Stimulated activated CD8-positive, alpha-beta memory T cell treated with anti-CD3 and anti-CD28 coated beads, Interleukin-2, amount 100 ng/mL, for 1 hour (primary cell): ENCODE results near the gene NUP107.
"Not testable (repeated sequence)": the region's sequence is repeated elsewhere in the genome, so short reads cannot be mapped to it uniquely, and the experiment has no call there.

Source experiments
- DNase-seq, 2 donors: peaks; one replicate each; pipeline ENCODE4 v3.0.0-alpha.2; 2020; ENCODE audit warnings: low read depth in 2 of 2

Gene NUP107

DNA sequence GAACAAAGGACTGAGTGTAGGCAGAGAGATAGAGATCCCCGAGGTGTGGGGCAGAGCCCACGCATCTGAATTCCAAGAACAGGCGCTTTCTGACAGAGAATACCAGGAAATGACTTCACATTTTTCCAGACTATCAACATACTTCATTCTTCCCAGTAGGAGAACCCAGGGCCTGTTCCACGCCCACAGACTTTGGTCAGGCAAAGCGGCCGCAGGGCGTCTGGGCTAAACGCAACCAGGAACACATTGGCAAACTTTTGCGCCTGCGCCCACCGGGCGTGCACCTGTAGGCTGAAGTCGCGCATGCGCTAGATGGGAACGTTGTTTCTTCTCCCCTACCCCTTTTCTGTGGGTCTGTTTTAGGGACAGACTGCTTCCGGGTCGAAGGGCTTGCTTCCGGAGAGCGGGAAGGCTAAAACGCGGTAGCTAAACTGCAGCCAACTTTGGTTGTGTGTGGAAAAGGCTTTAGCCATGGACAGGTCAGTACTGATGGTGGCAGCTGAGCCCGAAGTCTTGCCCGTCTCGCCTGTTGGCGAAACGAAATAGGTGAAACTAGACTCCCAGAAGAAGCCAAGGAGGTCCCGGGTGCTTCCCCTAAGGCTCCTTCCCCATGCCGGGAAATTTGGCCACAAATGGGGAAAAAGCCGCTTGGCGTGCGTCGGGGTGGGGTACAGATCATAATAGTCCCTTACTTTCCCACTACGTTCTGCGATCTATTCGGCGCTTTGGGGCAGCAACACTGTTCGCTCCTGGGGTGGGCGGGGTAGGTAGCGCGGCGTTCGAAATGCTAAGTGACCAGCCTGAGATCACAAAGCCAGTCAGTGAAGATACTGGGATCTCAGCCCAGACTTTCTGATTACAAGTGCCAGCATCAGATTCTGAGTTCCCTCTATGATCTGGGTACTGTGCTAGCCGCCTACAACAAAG lies at the start of gene NUP107:
Gene NUP107, plus strand, starts transcription at position 384 of the 927 bp plus-strand sequence. Its CDS starts 88 bp downstream, at position 472.
- peak; percentile 91 to 97 for DNase-seq

DNA sequence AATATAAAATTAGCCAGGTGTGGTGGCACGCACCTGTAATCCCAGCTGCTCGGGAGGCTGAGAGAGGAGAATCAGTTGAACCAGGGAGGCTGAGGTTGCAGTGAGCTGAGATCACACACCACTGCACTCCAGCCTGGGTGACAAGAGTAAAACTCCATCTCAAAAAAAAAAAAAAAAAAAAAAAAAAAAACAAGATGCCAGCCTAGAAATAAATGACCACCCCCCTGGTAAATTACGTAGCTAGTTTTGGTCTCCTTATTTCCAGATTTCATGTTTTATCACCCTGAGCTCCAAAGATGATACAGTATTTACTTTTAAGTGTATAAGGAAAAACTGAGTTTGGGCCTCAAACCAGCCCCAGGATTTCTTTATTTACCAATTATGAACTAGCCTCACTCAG lies 49.3 kb upstream of the NUP107 start:
- DNase-seq: not testable (repeated sequence)

DNA sequence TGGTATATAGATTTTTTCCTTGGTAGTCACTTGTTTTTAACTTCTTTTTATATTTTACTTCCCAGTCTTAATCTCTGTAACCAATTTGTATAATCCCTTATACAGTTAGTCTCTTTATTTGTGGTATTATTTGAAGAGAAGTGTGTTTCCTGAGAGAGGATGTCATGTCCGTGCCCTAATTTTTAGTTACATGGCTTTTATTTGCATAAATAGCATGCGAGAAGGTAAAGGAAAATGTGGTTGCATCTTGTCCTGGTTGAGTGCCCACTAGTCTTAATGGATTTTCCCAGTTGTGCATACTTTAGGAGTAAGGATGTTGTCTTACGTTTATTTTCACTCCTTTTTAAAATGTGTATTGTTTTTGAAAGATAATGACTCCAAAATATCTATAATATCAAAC lies 48.6 kb upstream of the NUP107 start:
- DNase-seq: no peak

DNA sequence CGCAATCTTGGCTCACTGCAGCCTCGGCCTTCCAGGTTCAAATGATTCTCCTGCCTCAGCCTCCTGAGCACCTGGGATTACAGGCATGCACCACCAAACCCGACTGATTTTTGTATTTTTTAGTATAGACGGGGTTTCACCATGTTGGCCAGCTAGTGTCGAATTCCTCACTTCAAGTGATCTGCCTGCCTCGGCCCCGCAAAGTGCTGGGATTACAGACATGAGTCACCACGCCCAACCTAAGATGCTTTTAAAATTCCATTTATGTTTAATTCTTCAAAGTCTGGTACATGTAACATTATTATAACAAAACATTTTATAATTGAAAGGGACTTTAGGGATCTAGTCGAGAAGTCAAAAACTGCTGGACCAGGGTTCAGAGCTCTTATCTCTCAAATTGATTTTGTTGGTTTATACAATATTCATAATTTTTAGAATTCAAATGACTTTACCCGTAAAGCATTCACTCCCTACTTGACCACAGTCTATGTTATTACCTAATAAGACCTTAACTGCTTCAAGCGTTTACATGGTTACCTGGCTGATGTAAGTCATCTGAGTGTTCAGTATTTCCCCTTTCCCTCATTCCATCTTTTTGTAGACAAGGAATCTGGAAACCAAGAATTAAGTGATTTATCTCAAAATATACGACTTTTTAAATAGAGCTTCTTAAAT lies 47.9 kb upstream of the NUP107 start:
- no peak for DNase-seq

DNA sequence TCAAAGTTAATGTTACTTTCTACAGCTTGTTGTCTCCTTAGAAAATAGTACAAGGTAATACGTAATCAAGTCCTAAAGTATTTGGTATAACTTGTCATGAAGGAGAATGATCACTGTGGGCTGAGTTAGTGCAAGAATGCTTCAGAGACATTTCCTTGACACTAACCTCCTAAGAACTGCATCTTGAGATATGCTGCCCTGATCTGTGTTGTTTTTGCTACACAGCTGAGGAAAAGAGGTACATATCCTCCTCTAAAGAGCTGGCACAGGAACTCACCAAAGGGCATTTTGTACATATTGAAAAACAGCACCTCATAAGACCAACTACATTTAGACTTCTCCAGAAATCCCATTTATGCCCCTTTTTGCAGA lies 47.4 kb upstream of the NUP107 start:
- DNase-seq: no peak

DNA sequence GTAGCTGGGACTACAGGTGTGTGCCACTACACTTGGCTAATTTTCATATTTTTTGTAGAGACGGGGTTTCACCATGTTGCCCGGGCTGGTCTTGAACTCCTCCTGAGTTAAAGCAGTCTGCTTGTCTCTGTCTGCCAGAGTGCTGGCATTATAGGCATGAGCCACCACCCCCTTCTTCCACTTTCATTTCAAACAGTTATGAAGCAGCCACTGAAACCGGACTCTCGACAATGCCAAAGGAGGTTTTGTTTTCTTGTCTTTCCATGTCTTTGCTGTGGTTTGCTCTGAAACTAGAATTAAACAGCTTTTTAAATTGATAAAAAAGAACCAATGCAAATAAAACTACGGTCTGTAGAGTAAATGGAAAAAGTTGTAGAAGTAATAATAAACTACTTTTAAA lies 45.6 kb upstream of the NUP107 start:
- DNase-seq: no peak

DNA sequence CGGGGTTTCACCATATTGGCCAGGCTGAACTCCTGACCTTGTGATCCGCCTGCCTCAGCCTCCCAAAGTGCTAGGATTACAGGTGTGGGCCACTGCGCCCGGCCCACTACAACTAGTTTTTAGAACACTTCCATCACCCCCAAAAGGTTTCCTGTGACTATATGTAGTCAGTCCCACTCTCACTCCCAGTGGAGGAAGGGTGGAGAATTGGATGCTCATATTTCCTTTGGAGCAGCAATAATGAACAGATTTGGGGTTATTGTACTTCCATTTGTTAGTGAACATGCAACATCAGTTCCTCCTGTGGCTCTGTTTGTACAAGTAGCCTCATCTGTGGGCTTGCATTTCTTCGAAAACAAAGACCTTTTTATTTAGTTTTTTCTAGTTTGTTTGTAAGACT lies 40.3 kb upstream of the NUP107 start:
- DNase-seq: no peak

DNA sequence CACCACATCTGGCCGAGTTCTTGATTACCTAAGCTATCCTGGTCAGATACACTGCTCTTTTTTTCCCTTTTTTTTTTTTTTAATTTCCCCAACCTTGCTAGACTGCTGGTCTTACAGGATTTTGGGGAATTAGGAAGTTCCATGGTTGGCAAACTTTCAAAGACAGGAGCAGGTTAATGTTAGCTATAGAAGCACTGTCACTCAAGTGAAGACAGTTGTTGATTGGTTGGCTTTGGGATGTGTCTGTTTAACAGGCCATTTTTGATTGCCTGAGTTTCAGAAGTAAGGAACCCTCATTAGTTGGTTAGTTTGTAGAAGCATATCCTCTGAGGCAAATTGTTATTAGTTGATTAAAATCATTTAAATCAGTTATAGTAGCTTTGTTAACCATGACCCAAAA lies 39.3 kb upstream of the NUP107 start:
- DNase-seq: no peak

DNA sequence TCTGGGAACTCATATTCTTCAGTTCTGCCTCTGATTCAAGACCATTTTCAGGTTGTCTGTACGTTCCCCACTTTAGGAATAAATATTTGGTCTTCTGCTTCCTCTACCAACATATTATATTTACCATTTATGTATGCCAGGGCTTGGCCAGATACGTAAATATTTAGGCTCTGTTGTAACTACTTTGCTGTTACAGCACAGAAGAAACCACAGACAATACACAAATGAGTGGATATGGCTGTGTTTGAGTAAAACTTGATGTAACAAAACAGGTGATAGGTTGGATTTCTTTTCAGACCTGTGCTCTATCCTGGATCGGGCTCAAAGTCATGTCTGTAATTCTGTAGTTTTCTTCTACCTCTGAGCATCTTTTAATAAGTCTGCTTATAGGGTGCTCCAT lies 38.6 kb upstream of the NUP107 start:
- no peak for DNase-seq

DNA sequence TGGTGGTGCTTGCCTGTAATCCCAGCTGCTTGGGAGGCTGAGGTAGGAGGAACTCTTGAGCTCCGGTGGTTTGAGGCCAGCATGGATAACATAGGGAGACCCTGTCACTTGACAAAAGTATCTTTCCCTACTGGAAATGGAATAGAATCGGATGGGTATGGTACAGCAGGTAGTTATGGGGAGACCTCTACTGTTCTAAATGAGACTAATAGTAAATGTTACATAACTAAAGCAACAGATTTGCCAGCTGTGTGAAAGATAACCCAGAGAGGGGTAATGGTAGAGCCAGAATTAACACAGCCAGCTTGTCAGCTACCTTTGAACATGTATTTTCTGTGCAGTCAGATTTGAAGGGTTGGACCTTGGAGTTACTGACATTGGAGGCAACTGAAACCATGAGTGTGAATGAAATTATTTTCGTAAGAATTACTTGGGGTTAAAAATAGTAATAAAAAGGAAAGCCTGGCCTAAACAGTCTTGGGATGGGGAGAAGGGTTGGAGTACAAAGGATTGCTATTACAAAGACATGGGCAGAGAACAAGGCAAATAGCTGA lies 21.7 kb upstream of the NUP107 start:
- no peak for DNase-seq

DNA sequence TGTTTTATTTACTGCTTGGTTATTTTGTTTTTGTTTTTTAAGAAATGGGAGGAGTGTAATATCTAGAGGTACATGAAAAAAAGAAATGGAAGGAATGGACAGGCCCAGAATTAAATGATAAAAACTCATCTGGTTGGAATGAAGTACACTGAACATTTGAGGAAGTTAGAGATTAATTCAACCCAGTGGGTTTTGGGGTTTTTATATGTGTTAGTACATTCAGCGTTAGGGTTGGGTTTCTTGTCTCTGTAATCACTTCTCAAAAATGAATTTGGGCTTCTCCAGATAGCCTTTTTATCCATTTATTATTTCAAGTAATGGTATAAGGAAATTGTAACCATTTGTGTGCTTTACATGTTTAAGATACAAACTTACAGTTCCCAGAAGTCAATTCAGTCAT lies 19.5 kb upstream of the NUP107 start:
- no peak for DNase-seq

DNA sequence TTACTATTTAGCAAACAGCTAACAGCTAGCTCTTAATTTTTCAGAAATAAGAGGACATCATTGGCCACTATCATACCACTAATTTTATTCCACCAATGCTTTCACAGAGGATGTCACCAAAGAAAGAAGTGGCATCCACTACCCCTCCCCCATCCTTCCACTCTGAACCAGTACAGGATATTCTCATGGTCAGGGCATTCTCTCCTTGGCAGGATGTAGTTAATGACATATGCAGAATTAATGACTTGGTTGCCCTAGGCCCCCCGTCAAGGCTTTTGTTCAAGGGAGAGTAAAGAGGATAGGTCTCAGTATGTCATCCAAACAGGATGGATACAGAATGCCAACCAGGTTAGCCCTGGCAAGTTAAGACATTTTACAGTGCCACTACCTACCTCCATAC lies 18.9 kb upstream of the NUP107 start:
- DNase-seq: no peak

DNA sequence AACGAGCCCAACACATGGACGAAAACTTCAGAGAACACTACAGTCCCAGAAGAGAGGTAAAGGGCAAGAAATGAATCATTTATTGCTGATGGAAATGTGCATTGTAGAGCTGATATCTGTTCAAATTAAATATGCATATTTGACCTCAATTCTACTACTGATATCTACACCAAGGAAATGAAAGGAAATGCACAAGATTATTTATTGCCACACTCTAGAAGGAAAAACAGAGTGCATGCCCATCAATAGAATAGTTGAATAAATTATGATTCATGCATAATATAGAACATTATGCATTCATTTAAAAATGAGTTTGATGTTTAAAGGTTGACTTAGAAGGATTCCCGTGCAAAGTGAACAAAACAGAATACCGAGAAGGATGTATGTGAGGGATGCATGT lies 15.6 kb upstream of the NUP107 start:
- DNase-seq: no peak

DNA sequence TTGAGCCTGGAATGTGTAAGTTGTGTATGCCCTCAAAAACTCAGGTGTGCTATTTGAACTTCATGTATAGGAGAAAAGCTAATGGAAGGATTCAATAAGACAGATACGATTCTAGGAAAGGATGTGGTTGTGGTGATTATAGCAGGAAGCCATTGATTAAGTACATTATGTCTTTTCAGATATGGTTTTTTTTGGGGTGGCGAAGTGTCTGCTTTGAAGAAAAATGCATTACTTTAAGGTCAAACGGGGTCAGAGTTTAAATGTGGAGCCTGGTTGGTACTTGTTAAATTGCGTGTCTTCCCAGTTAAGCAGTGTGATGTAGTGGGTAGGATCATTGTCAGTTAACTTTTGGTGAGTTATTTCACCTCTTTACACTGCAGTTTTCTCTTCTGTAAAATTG lies 13.0 kb upstream of the NUP107 start:
- no peak for DNase-seq

DNA sequence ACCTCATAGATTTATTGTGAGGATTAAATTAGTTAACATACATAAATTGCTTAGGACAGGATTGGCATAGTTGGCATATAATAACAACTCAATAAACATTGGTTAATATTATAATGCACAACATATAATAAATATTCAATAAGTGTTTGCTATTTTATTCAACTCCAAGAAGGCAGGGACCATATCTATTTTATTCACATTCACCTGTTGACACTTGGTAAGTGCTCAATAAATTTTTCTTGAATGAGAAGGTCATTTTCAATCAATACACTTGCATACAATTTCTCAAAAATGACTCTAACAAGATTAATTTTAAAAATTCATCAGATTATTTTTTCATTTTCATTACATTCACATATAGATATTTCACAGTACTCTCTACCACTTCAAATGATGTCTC lies 12.4 kb upstream of the NUP107 start:
- no peak for DNase-seq

DNA sequence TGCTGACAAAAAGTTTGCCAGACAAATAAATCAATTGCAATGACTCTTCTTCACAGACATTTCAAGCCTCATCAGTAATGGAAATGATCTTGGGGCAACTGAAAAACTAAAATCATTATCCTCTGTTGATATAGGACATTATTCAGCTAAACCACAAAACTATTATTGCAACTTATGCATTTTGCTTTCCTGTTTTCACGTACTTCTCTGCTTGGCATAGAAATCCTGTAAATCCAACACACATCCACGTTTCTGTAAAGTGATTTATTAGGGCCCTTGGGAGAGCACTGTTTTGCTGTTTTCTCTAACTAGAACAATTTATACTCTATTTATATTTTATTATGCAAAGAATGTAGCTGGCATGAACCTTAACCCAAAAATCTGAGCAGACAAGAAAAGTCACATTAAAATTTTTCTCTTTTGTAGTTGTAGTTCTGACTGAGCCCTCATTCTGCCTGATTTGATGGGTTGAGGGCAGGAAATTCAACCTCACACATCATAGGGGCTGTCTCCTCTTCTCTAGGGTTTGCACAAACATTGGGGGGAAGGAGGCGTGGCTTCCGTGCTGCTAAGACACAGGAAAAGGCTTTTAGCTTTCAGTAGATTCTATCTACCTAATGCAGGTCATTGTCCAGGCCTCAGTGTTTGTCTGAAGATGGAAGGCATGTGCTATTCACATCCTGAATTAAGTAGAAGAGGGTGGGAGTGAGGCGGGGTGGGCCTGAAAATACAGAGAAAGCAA lies 11.5 kb upstream of the NUP107 start:
- DNase-seq: peak; percentile 41 to 46

DNA sequence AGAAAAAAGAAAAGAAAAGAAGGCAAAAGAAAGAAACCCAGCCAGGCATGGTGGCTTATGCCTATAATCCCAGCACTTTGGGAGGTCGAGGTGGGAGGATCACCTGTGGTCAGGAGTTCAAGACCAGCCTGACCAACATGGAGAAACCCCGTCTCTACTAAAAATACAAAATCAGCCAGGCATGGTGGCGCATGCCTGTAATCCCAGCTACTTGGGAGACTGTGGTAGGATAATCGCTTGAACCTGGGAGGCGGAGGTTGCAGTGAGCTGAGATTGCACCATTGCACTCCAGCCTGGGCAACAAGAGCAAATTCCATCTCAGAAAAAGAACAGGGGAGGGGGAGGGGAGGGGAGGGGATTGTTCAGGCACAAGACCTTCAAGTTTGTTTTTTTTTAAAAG lies 9.9 kb upstream of the NUP107 start:
- DNase-seq: not testable (repeated sequence)

DNA sequence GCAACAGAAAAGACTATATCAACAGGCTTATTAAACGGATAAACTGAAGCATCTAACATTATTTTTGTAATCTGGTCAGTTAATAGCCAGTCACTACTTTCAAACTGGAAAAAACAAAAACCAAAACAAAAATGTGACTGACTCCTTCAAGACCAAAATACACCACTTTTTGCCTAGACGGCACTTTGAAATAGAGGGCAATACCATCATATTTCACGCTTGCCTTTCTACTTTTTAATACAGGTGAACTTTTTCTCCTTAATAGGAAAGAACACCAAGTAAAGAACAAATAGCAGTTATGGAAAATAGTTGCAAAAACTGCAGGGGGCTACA lies 550 bp upstream of the NUP107 start:
- no peak for DNase-seq

DNA sequence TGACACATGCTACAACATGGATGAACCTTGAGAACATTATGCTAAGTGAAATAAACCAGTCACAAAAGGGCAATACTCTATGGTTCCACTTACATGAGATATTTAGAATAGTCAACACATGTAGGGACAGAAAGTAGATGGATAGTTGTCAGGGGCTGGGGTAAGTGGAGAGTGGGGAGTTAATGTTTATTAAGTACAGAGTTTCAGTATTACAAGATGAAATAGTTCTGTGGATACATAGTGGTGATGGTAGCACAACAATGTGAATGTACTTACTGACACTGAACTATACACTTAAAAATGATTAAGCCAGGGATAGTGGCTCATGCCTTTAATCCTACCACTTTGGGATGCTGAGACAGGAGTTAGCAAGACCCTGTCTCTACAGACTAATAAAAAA lies 8.7 kb downstream of the NUP107 start:
- no peak for DNase-seq

DNA sequence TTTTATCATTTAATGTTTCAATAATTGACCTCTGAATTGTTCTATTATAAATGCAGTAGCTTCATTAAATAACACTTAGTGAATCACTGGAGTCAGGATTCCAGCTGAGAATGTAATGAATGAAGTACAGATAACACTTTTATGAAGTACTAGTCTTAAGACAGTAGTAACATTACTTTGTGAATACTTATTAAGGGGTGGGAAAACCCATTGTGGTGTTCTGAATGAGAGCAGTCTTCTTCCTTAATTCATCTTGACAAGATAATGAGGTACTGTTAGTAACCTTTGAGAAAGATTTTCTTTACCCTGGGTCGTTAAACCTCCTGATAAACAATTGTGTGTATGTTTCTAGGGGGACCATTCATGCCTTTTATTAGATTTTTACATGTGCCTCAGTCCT lies 12.7 kb downstream of the NUP107 start:
- no peak for DNase-seq

DNA sequence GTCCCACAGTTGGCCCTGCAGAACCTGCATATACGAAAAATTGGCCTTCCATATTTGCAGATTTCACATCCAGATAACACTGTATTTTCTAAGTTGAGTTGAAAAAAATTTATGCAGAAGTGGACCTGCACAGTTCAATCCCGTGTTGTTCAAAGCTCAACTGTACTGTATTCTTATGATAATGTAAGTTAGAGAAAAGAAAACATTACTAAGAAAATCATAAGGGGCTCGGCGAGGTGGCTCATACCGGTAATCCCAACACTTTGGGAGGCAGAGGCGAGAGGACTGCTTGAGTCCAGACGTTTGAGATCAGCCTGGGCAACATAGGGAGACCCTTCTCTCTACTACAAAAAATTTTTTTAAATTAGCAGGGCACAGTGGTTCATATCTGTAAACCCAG lies 41.0 kb downstream of the NUP107 start:
- DNase-seq: no peak

DNA sequence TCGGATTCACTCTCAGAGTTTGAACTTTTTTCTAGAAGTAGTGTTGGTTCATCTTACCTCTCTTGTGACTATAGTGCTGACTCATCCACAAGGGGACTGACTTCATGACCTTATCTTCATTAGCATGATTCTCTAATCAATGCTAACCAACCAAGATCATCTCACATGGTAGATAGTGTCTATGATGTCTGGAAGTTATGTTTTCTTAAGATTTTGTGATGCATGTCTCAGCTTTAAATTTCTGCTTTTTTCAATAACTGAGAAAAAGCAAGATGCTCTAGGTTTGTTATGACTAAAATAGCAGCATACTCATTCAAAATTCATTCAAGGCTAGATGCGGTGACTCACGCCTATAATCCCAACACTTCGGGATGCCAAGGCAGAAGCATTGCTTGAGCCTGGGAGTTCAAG lies 46.9 kb downstream of the NUP107 start:
- DNase-seq: no peak
